ENCODE measurements around the gene PNPLA7. TPM values are rescaled to one million over a fixed set of nuclear protein-coding genes. Genes with fewer than 3 reads are reported as not detected.
A peak's percentile ranks its signal among the peaks of the same experiment; 100 is the strongest.

The PNPLA7 gene
- total and polyA plus RNA-seq, 2 of the 13 experiments (the other 11 are each of a cell fraction or from before 2014, with no cell fraction given): 0.42 to 1.5 TPM

GRCh38 chr9:137462986-137463930 lies 86.9 kb downstream of the PNPLA7 start (continued):
- TF ChIP-seq NFE2L2 (IDR thresholded peaks at IDR 0.05; ENCODE audit: low read length): no peak
- TF ChIP-seq JUN (CRISPR knock-in tag; IDR thresholded peaks at IDR 0.05): 0 out of 2 replicates have a peak, but pooled peaks have one; percentile 35
- TF ChIP-seq ZFP1 (CRISPR knock-in tag; IDR thresholded peaks at IDR 0.05): no peak
- no peak for TF ChIP-seq EHMT2 (IDR thresholded peaks at IDR 0.05; ENCODE audit: borderline replicate concordance, low read depth, low read length)
- peak; percentile 73 for TF ChIP-seq ZNF609 (CRISPR knock-in tag; IDR thresholded peaks at IDR 0.05; ENCODE audit: borderline replicate concordance)
- TF ChIP-seq ZNF570 (CRISPR knock-in tag; IDR thresholded peaks at IDR 0.05; ENCODE audit: borderline replicate concordance): no peak
- peak; percentile 85 for TF ChIP-seq KDM5B (CRISPR knock-in tag; IDR thresholded peaks at IDR 0.05; ENCODE audit: borderline replicate concordance)
- TF ChIP-seq POGK (CRISPR knock-in tag; conservative IDR thresholded peaks at IDR 0.05): no peak
- TF ChIP-seq ZNF577 (CRISPR knock-in tag; IDR thresholded peaks at IDR 0.05; ENCODE audit: borderline replicate concordance, low read depth): no peak
- TF ChIP-seq THRA (CRISPR knock-in tag; IDR thresholded peaks at IDR 0.05; ENCODE audit: borderline replicate concordance): no peak
- 0 out of 2 replicates have a peak, but pooled peaks have one; percentile 25 for TF ChIP-seq NRL (CRISPR knock-in tag; IDR thresholded peaks at IDR 0.05; ENCODE audit: borderline replicate concordance)
- no peak for TF ChIP-seq NCOA1 (CRISPR knock-in tag; IDR thresholded peaks at IDR 0.05)
- TF ChIP-seq JARID2 (CRISPR knock-in tag; IDR thresholded peaks at IDR 0.05; ENCODE audit: insufficient replicate concordance): no peak
- peak; percentile 81 for TF ChIP-seq PATZ1 (CRISPR knock-in tag; IDR thresholded peaks at IDR 0.05)
- no peak for TF ChIP-seq MTF1 (CRISPR knock-in tag; IDR thresholded peaks at IDR 0.05)
- no peak for TF ChIP-seq HMG20A (CRISPR knock-in tag; IDR thresholded peaks at IDR 0.05; ENCODE audit: borderline replicate concordance)
- no peak for TF ChIP-seq ZNF615 (CRISPR knock-in tag; IDR thresholded peaks at IDR 0.05; ENCODE audit: borderline replicate concordance)
- no peak for TF ChIP-seq ZNF34 (CRISPR knock-in tag; IDR thresholded peaks at IDR 0.05; ENCODE audit: borderline replicate concordance)
- no peak for TF ChIP-seq EZH2 (conservative IDR thresholded peaks at IDR 0.05; ENCODE audit: low read depth, low read length)

Measured in HepG2 (cell line).